Measurements from ENCODE around the gene SLC48A1.

- TF ChIP-seq CTCF (IDR thresholded peaks at IDR 0.05; ENCODE audit: low read depth, low read length) = no peak
- no peak for TF ChIP-seq EZH2phosphoT487 (IDR thresholded peaks at IDR 0.05; ENCODE audit: low read depth)
Observed at GRCh38 chr12:47744778-47745436, 28.1 kb upstream of the SLC48A1 start.
